Measurements from ENCODE around the gene USP20.

DNA sequence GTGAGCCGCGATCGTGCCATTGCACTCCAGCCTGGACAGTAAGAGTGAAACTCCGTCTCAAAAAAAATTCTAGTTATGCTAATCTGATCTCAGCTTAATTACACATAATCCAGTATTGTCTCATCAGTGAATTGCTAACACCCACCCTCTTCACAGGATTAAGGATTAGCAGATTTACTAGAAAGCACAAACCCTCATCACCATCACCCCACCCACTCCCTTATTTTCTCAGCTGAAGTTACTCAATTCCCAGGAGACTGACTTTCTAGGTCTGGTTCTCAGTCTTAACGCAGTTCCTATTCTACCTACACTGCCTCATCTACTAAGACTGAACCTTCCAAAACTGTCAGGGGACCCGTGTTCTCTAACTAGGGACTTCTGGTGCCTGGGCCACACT, 23.3 kb upstream of the USP20 start:
- TF ChIP-seq CTCF (IDR thresholded peaks at IDR 0.05) (no peak), POLR2A (IDR thresholded peaks at IDR 0.05) (no peak)

Measured in thyroid gland (tissue), 4 donors.